ENCODE data around the gene LRRC4. TPM values are rescaled to one million over a fixed set of nuclear protein-coding genes. Genes with fewer than 3 reads are reported as not detected.
A peak's percentile ranks its signal among the peaks of the same experiment; 100 is the strongest.

LRRC4 gene
- total RNA-seq, 1 experiment from 2014 or later: 0.26 TPM

- no peak overlapping the region for H3K27ac ChIP-seq (ENCODE audit: low read length)
- TF ChIP-seq EZH2phosphoT487 (IDR thresholded peaks at IDR 0.05; ENCODE audit: borderline replicate concordance, low read length) (no peak), CTCF (conservative IDR thresholded peaks at IDR 0.05; ENCODE audit: low read depth, low read length) (no peak), EZH2 (IDR thresholded peaks at IDR 0.05; ENCODE audit: low read length, unreplicated experiment) (no peak)
- no peak overlapping the region for H3K4me2 ChIP-seq (ENCODE audit: low read length)
- BruUV-seq (replicated peaks): no TSS peak
- H3K36me3 ChIP-seq (ENCODE audit: low read depth, low read length): peaks cover 20% of the 10 kb centered on the region; the same call in 1 of the 2 replicates
- DNase-seq (no peak), ATAC-seq (no peak)
- no peak overlapping the region for H3K4me3 ChIP-seq (ENCODE audit: low read length)
- H3K9me2 ChIP-seq (replicated peaks; ENCODE audit: low read length): no peaks in the 10 kb centered on the region
- CTCF ChIA-PET: no interaction called here
- POLR2A ChIA-PET (ENCODE audit: unreplicated experiment): no interaction called here
- intact Hi-C loops (cut with micrococcal nuclease): no loop called here
- no peaks in the 10 kb centered on the region for H3F3A ChIP-seq (ENCODE audit: low read length, unreplicated experiment)
- H3K27me3 ChIP-seq (ENCODE audit: low read length): no peaks in the 10 kb centered on the region
- no peaks in the 10 kb centered on the region for H4K20me1 ChIP-seq (ENCODE audit: low read length)
- no peaks in the 10 kb centered on the region for H3K9me3 ChIP-seq (ENCODE audit: low read length)
- H3K4me1 ChIP-seq (ENCODE audit: insufficient read depth, low read length): peaks cover 4% of the 10 kb centered on the region; the same call in 1 of the 2 replicates
- no peak overlapping the region for H2AFZ ChIP-seq (ENCODE audit: low read length)
- no peak overlapping the region for H3K9ac ChIP-seq (ENCODE audit: low read length)
- H3K79me2 ChIP-seq (ENCODE audit: low read length): no peaks in the 10 kb centered on the region
These were observed 42.5 kb downstream of the LRRC4 start for GRCh38 chr7:127988751-127989150.

DNA sequence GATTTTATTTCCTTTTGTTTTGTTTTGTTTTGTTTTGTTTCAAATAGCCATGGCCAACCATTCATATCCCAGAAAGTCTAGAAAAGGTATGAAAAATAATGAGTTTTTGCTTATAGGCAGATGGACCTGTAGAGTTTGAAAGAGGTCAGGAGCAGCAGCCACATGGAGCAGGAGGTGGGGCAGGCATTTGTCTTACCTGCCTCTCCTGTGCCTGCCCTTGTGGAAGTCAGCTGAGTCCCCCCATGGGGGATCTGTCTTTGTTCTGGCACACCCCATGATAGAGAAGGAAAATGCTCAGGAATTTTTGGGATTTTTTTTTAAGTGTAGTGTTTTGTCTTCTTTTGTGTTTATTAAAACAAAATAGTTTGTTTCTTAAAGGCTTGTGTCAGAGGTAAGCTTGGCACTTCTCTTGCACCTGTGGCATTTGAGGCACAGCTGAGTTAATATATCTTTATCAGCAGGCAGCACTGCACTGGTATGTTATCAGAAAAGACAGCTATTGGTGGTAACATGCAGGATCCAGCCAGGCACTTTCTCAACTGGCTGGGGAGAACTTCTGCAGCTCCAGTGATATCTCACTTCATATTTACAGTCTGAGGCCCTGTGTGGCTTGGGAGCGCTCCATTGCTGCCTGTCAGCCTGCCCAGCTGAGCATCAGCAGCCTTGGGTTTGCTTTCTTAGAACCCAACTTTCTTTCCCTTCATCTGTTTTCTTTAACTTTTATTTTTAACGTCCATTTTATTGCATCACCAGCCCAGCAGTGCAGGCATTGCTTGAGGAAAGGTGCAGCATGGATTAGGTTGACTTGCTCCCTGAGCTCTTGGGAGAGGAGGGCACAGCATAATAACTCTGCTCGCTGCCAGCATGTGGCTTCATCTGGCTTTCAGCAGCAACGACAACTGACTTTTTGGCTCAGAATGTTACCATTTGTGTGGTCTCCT, 44.4 kb downstream of the LRRC4 start:
- no TSS peak for BruUV-seq (replicated peaks)
- Histone ChIP-seq H3K36me3 (ENCODE audit: low read depth, low read length) (peaks cover 8% of the 10 kb centered on the region; the same call in 1 of the 2 replicates), H3K27me3 (ENCODE audit: low read length) (no peaks in the 10 kb centered on the region), H3K4me3 (ENCODE audit: low read length) (no peak overlapping the region), H2AFZ (ENCODE audit: low read length) (no peak overlapping the region), H3K27ac (ENCODE audit: low read length) (no peak overlapping the region), H3F3A (ENCODE audit: low read length, unreplicated experiment) (no peaks in the 10 kb centered on the region), H3K79me2 (ENCODE audit: low read length) (no peaks in the 10 kb centered on the region), H4K20me1 (ENCODE audit: low read length) (no peaks in the 10 kb centered on the region), H3K9ac (ENCODE audit: low read length) (no peak overlapping the region), H3K9me2 (replicated peaks; ENCODE audit: low read length) (no peaks in the 10 kb centered on the region), H3K4me2 (ENCODE audit: low read length) (no peak overlapping the region), H3K9me3 (ENCODE audit: low read length) (no peaks in the 10 kb centered on the region), H3K4me1 (ENCODE audit: insufficient read depth, low read length) (peaks cover 4% of the 10 kb centered on the region; the same call in 1 of the 2 replicates)
- ATAC-seq (no peak), DNase-seq (no peak)
- intact Hi-C loops (cut with micrococcal nuclease): no loop called here
- no peak for TF ChIP-seq CTCF (conservative IDR thresholded peaks at IDR 0.05; ENCODE audit: low read depth, low read length)
- POLR2A ChIA-PET (ENCODE audit: unreplicated experiment): no interaction called here
- CTCF ChIA-PET: no interaction called here

DNA sequence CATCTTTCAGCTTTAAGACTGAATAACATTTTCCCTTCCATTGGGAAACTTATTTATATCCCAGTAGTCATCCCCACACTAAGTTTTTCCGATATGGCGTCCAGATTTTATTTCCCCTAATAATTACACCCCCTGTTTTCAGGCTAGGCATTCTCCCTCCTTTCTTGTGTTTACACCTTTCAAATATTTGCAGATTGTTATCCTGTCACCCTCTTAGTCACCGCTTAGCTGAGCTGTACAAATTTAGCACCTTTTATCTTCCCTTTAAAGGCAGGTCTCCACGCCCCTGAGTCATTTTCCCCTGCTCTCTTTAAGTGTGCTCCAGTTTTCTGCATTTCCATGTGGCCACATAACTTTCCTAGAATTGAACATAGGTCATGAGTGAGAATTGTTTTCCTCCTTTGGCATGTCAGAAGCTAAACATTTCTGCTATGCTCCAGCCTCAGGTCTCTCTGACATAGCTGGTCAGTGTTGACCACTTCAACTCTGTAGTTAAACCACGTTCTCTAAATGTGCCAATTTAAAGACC, 47.4 kb downstream of the LRRC4 start:
- H3K36me3 ChIP-seq (ENCODE audit: low read depth, low read length): peaks cover 5% of the 10 kb centered on the region
- no peak overlapping the region for H3K4me3 ChIP-seq (ENCODE audit: low read length)
- H3F3A ChIP-seq (ENCODE audit: low read length, unreplicated experiment): no peaks in the 10 kb centered on the region
- H3K79me2 ChIP-seq (ENCODE audit: low read length): no peaks in the 10 kb centered on the region
- POLR2A ChIA-PET (ENCODE audit: unreplicated experiment): no interaction called here
- H3K9me2 ChIP-seq (replicated peaks; ENCODE audit: low read length): no peaks in the 10 kb centered on the region
- H4K20me1 ChIP-seq (ENCODE audit: low read length): no peaks in the 10 kb centered on the region
- CTCF ChIA-PET: no interaction called here
- H3K4me1 ChIP-seq (ENCODE audit: insufficient read depth, low read length): peaks cover 4% of the 10 kb centered on the region; the same call in 1 of the 2 replicates
- no peak overlapping the region for H3K27ac ChIP-seq (ENCODE audit: low read length)
- TF ChIP-seq EZH2phosphoT487 (IDR thresholded peaks at IDR 0.05; ENCODE audit: borderline replicate concordance, low read length) (no peak), EZH2 (IDR thresholded peaks at IDR 0.05; ENCODE audit: low read length, unreplicated experiment) (no peak), CTCF (conservative IDR thresholded peaks at IDR 0.05; ENCODE audit: low read depth, low read length) (no peak)
- no peak overlapping the region for H2AFZ ChIP-seq (ENCODE audit: low read length)
- BruUV-seq (replicated peaks): no TSS peak
- peak; percentile 33 for DNase-seq
- no peaks in the 10 kb centered on the region for H3K27me3 ChIP-seq (ENCODE audit: low read length)
- peak; percentile 78 for ATAC-seq
- H3K4me2 ChIP-seq (ENCODE audit: low read length): no peak overlapping the region
- peaks cover 4% of the 10 kb centered on the region; the same call in 1 of the 2 replicates for H3K9me3 ChIP-seq (ENCODE audit: low read length)
- H3K9ac ChIP-seq (ENCODE audit: low read length): no peak overlapping the region
- intact Hi-C loops (cut with micrococcal nuclease): no loop called here
